Measurements from ENCODE around the gene SYT1.

The SYT1 gene

DNA sequence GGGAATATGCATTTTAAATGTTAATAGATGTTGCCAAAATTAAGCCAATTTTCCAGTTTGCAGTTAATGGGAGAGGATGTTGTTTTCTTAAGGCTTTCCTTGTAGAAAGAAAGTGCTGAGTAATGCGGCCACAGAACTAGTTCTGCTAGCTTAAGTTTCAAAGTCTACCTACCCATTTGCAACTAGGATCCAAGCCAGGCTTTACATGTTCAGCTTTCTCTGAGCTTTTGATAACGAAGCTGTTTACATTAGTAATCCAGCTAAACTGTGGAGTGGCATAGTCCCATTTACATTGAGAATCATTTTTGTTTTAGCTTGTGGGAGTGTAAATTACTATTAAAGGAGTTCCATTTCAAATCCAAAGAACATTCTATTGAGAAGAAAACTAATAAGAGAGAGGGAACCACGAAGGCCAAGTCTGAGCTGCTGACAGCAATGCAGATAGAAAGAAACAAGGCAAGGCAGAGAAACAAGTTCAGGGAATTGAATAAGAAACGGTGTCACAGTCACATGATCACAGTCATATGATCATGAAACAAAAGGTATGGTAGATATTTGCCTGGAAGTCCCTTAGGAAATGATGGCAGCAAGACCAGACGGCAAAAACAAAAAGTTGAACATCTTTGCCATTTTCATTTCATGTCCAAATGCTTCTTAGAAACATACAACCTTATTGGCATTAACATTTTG is 551.3 kb downstream of the SYT1 start:
- TF ChIP-seq, protein P1, sequence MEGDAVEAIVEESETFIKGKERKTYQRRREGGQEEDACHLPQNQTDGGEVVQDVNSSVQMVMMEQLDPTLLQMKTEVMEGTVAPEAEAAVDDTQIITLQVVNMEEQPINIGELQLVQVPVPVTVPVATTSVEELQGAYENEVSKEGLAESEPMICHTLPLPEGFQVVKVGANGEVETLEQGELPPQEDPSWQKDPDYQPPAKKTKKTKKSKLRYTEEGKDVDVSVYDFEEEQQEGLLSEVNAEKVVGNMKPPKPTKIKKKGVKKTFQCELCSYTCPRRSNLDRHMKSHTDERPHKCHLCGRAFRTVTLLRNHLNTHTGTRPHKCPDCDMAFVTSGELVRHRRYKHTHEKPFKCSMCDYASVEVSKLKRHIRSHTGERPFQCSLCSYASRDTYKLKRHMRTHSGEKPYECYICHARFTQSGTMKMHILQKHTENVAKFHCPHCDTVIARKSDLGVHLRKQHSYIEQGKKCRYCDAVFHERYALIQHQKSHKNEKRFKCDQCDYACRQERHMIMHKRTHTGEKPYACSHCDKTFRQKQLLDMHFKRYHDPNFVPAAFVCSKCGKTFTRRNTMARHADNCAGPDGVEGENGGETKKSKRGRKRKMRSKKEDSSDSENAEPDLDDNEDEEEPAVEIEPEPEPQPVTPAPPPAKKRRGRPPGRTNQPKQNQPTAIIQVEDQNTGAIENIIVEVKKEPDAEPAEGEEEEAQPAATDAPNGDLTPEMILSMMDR (conservative IDR thresholded peaks at IDR 0.05; ENCODE audit: low read length): no peak
- no peak for DNase-seq (ENCODE audit: low read depth)
- H3K4me3 ChIP-seq (ENCODE audit: low read length): no peak overlapping the region

DNA sequence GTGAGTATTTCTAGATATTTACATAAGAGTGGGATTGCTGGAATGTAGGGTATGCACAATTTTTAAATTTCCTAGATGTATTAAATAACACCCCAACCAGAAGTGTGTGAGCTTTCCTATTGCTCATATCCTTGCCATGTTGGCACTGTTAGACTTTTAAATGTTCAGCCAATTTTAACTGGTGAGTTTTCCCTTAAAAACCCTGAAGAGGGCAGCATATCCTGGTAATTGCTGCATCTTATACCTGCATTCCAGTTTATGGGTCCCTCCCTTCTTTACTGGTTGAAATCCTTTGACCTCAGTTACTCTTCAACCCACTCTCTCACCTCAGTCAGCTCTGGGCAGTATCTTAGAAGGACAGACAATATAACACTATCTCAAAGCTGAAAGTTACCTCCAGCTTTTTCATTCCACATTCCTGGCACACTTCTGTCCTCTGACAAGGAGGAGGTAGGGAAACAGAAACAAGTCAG is 555.6 kb downstream of the SYT1 start:
- DNase-seq (ENCODE audit: low read depth): peak; percentile 98
- H3K4me3 ChIP-seq (ENCODE audit: low read length): no peak overlapping the region
- TF ChIP-seq, protein P1 (conservative IDR thresholded peaks at IDR 0.05; ENCODE audit: low read length): peak; percentile 75

GRCh38 chr12:79421236-79421740 is 556.7 kb downstream of the SYT1 start:
- DNase-seq (ENCODE audit: low read depth): no peak
- H3K4me3 ChIP-seq (ENCODE audit: low read length): no peak overlapping the region
- TF ChIP-seq, protein P1 (conservative IDR thresholded peaks at IDR 0.05; ENCODE audit: low read length): no peak

DNA sequence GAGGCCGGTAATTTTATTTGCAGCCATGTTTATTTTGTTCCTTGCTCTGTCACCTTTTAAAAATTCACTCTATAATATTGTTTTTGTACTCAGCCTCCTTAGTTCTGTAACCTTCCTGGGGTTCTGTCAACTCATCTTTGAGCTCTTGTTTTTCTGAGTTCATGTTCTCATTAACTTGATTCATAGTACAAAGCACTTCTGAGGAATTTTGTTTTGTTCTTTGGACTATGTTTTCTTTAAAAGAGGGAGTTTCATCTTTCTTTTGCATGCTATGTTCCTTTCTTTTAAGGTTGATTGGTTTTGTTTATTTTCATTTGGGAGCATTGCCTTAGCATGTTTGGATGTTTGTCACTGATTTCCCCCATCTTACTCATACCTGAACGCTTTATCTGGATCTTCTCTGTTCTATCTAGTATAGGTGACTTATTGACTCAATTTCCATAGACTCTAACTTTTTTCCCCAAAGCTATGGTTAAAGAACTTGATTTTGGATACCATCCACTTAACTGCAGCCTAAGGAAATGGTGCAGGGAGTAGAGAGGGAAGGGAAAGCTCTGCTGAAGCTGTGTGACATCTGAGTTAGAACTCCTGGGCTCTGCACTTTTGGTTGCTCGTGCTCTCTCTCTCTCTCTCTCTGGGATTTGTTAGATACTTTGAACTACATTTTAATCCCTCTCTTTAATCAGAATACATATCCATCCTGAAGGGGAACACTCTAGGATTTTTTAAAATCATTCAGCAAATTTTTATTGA is 557.7 kb downstream of the SYT1 start:
- DNase-seq (ENCODE audit: low read depth): peak; percentile 41
- TF ChIP-seq, protein P1 (conservative IDR thresholded peaks at IDR 0.05; ENCODE audit: low read length): no peak
- no peak overlapping the region for H3K4me3 ChIP-seq (ENCODE audit: low read length)

- no peak overlapping the region for H3K4me3 ChIP-seq (ENCODE audit: low read length)
- TF ChIP-seq, protein P1 (conservative IDR thresholded peaks at IDR 0.05; ENCODE audit: low read length): no peak
- DNase-seq (ENCODE audit: low read depth): peak; percentile 12
These were observed 559.0 kb downstream of the SYT1 start for GRCh38 chr12:79423560-79423959.

DNA sequence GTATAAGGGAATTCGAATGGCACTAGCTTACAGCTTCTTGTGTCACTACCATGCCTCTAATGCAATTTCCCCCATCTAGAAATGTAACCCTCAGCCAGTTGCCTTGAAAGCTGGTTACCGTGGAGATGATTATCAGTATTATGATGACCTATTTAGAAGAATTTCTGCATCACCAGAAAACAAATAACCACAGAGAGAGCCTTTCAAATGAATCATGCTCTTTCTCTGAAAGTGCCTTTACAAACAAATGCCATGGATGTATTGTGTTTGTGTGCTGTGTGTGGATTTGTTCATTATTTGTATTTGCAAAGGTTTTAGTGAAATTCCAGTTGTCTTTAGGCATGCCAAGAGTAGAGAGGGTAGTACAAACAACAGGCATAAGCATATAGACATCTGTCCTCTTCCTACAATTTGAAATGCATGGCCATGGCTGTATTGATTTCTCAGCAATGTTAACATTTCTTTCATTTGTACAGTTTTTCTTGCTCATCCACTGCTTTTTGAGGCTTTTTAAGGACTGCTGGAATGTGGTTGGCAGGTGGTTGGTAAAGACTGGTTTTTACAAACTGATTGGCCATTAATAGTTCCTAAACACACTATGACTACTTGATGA is 559.6 kb downstream of the SYT1 start:
- DNase-seq (ENCODE audit: low read depth): peak; percentile 98
- no peak overlapping the region for H3K4me3 ChIP-seq (ENCODE audit: low read length)
- TF ChIP-seq, protein P1 (conservative IDR thresholded peaks at IDR 0.05; ENCODE audit: low read length): no peak

Measured in AG10803 (cell line).